Measurements from ENCODE around the gene TRDN.
"Not testable (repeated sequence)": the region's sequence is repeated elsewhere in the genome, so short reads cannot be mapped to it uniquely, and the experiment has no call there.

Gene TRDN

GRCh38 chr6:123503619-123504018 is 133.1 kb downstream of the TRDN start:
- DNase-seq (ENCODE audit: low spot score), result no peak

GRCh38 chr6:123497025-123497424 is 139.7 kb downstream of the TRDN start:
- no peak for DNase-seq (ENCODE audit: low spot score)

GRCh38 chr6:123489589-123489988 is 147.2 kb downstream of the TRDN start:
- no peak for DNase-seq (ENCODE audit: low spot score)

GRCh38 chr6:123480986-123481385 is 155.8 kb downstream of the TRDN start:
- no peak for DNase-seq (ENCODE audit: low spot score)

- not testable (repeated sequence) for DNase-seq (ENCODE audit: low spot score)
Measured at GRCh38 chr6:123472025-123472702, 164.6 kb downstream of the TRDN start.

GRCh38 chr6:123467392-123467791 is 169.4 kb downstream of the TRDN start:
- no peak for DNase-seq (ENCODE audit: low spot score)

GRCh38 chr6:123462152-123462551 is 174.6 kb downstream of the TRDN start:
- DNase-seq (ENCODE audit: low spot score), result no peak

GRCh38 chr6:123458218-123458617 is 178.5 kb downstream of the TRDN start:
- DNase-seq (ENCODE audit: low spot score), result no peak

GRCh38 chr6:123456836-123457235 is 179.9 kb downstream of the TRDN start:
- DNase-seq (ENCODE audit: low spot score), result no peak

GRCh38 chr6:123454448-123454847 is 182.3 kb downstream of the TRDN start:
- DNase-seq (ENCODE audit: low spot score), result no peak

GRCh38 chr6:123453071-123453470 is 183.7 kb downstream of the TRDN start:
- not testable (repeated sequence) for DNase-seq (ENCODE audit: low spot score)

- DNase-seq (ENCODE audit: low spot score), result no peak
Measured at GRCh38 chr6:123448306-123448884, 188.4 kb downstream of the TRDN start.

- no peak for DNase-seq (ENCODE audit: low spot score)
Measured at GRCh38 chr6:123447315-123447937, 189.3 kb downstream of the TRDN start.

- DNase-seq (ENCODE audit: low spot score), result no peak
Measured at GRCh38 chr6:123439371-123439770, 197.4 kb downstream of the TRDN start.

GRCh38 chr6:123434186-123434585 is 202.6 kb downstream of the TRDN start:
- no peak for DNase-seq (ENCODE audit: low spot score)

- DNase-seq (ENCODE audit: low spot score), result no peak
Measured at GRCh38 chr6:123430970-123431369, 205.8 kb downstream of the TRDN start.

GRCh38 chr6:123427008-123427407 is 209.7 kb downstream of the TRDN start:
- DNase-seq (ENCODE audit: low spot score), result no peak

- DNase-seq (ENCODE audit: low spot score), result no peak
Measured at GRCh38 chr6:123423130-123423529, 213.6 kb downstream of the TRDN start.

GRCh38 chr6:123420512-123420911 is 216.2 kb downstream of the TRDN start:
- no peak for DNase-seq (ENCODE audit: low spot score)

GRCh38 chr6:123418071-123418470 is 218.7 kb downstream of the TRDN start:
- no peak for DNase-seq (ENCODE audit: low spot score)

- DNase-seq (ENCODE audit: low spot score), result no peak
Measured at GRCh38 chr6:123417535-123417934, 219.2 kb downstream of the TRDN start.

GRCh38 chr6:123415844-123416468 is 220.8 kb downstream of the TRDN start:
- peak; percentile 63 for DNase-seq (ENCODE audit: low spot score)

- no peak for DNase-seq (ENCODE audit: low spot score)
Measured at GRCh38 chr6:123404975-123405374, 231.8 kb downstream of the TRDN start.
